ENCODE data around the gene ALG9. TPM values are rescaled to one million over a fixed set of nuclear protein-coding genes. Genes with fewer than 3 reads are reported as not detected.
A peak's percentile ranks its signal among the peaks of the same experiment; 100 is the strongest.

ALG9 gene
- total and polyA plus RNA-seq, 7 donors = 9.6 to 21.9 (median 15.3) TPM

DNA sequence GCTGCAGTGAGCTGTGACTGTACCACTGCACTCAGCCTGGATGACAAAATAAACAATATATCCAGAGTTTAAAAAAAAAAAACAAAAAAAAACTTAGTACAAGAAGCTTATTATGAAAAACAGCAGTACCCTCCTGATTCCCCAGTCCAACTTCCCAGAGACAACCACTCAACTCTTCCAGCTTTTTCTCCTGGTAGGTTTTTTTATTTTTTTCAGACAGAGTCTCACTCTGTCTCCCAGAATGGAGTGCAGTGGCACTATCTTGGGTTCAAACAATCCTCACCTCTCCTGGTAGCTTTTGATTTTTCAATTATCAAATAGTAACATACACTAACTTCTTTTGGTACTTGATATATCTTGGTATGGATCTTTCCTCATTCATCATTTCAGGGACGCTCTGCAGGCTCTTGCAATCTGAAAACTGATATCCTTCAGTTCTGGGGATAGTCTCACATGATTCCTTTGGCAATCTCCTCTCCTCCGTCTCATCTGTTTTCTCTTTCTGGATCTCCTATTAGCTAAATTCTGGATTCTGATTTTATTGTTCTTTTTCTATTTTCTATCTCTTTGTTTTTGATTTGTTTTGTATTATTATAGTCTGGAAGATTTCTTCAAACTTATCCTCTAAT, 44.9 kb downstream of the ALG9 start:
- H3K36me3 ChIP-seq (ENCODE audit: insufficient read depth in 1 of 2, low read depth in 1 of 2) = peaks cover 0 to 9% of the 10 kb centered on the region in 2 donors
- ATAC-seq (peak; percentile 68 to 83 (median 76)), DNase-seq (no peak)
- WGBS, 3 donors = 24 to 46% (median 32%) methylated on average over 2 of the region's 2 CpGs
- H3K4me3 ChIP-seq = no peak overlapping the region
- H3K27me3 ChIP-seq (ENCODE audit: insufficient read depth in 3 of 3, low read length in 2 of 3) = no peaks in the 10 kb centered on the region
- TF ChIP-seq, protein P1, sequence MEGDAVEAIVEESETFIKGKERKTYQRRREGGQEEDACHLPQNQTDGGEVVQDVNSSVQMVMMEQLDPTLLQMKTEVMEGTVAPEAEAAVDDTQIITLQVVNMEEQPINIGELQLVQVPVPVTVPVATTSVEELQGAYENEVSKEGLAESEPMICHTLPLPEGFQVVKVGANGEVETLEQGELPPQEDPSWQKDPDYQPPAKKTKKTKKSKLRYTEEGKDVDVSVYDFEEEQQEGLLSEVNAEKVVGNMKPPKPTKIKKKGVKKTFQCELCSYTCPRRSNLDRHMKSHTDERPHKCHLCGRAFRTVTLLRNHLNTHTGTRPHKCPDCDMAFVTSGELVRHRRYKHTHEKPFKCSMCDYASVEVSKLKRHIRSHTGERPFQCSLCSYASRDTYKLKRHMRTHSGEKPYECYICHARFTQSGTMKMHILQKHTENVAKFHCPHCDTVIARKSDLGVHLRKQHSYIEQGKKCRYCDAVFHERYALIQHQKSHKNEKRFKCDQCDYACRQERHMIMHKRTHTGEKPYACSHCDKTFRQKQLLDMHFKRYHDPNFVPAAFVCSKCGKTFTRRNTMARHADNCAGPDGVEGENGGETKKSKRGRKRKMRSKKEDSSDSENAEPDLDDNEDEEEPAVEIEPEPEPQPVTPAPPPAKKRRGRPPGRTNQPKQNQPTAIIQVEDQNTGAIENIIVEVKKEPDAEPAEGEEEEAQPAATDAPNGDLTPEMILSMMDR (IDR thresholded peaks at IDR 0.05) = no peak
- H3K27ac ChIP-seq = peak overlapping the region; percentile 66
- H3K9me3 ChIP-seq = no peaks in the 10 kb centered on the region
- peaks cover 16% of the 10 kb centered on the region for H3K4me1 ChIP-seq
- intact Hi-C loops (cut with DNase I) = no loop called here

DNA sequence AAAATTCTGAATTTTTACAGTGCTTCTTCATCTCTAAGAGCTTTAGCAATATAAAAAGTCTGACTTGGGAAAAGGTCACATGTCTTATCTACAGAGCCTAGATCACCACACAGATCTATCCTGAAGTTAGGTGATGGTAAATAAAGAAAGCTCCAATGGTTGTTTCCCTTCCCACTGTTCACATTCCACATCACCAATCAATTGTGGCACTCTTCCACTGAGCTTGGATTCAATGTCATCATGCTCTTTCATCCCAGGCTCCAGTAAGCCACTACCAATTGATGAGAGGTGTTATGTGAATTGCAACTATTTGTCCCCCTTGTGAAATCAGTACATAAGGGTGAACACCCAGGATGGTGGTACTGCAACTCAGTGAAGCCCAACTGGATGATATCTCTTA, 47.8 kb downstream of the ALG9 start:
- TF ChIP-seq, protein P1 (IDR thresholded peaks at IDR 0.05) = no peak
- Histone ChIP-seq H3K4me3 (no peak overlapping the region), H3K4me1 (peaks cover 41% of the 10 kb centered on the region), H3K27me3 (ENCODE audit: insufficient read depth in 3 of 3, low read length in 2 of 3) (no peaks in the 10 kb centered on the region), H3K27ac (no peak overlapping the region), H3K36me3 (ENCODE audit: insufficient read depth in 1 of 2, low read depth in 1 of 2) (no peaks in the 10 kb centered on the region), H3K9me3 (no peaks in the 10 kb centered on the region)
- ATAC-seq (no peak), DNase-seq (no peak)
- intact Hi-C loops (cut with DNase I) = no loop called here

DNA sequence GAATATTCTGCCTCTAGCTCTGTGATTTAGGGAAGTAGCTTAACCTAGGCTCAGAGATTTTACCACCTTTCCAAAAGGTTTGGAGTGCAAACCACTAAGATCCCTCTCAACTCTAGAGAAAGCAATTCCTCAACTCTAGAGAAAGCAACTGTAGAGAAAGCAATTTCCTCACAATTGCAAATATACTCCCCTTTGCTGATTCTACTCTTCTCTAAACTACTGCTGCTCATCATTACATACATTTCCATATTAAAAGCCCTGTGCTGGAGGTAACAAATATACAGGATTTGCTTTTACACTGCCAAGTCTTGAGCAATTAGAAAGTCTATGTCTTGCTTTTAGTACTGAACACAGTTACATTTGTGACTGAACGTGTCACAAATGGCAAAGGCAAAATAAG, 48.2 kb downstream of the ALG9 start:
- Histone ChIP-seq H3K36me3 (ENCODE audit: insufficient read depth in 1 of 2, low read depth in 1 of 2) (no peaks in the 10 kb centered on the region), H3K27me3 (ENCODE audit: insufficient read depth in 3 of 3, low read length in 2 of 3) (no peaks in the 10 kb centered on the region), H3K9me3 (no peaks in the 10 kb centered on the region), H3K4me3 (no peak overlapping the region), H3K27ac (peak overlapping the region; percentile 38), H3K4me1 (peaks cover 46% of the 10 kb centered on the region)
- no peak for DNase-seq
- 39 to 71% (median 41%) methylated on average over 1 of the region's 1 CpG for WGBS, 3 donors
- TF ChIP-seq, protein P1 (IDR thresholded peaks at IDR 0.05) = no peak
- no peak for ATAC-seq
- intact Hi-C loops (cut with DNase I) = no loop called here

DNA sequence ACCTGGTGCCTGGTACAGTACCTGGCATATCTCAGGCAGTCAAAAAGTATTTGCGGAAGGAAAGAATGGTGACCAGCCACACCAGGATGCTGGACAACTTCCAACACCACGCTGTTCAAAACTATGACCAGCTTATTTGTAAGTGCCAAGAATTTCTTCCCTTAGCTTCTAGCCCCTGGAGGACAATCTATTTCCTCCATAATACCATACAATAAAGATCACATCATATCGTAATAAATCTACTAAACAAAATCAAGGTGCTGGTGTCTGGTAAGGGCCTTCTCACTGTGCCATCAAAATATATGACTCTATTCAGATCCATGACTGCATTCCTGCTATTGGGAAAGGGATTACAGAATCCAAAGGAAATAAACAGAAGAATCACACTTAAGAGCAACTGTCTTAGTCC, 51.5 kb downstream of the ALG9 start:
- intact Hi-C loops (cut with DNase I) = no loop called here

More for the DNA sequence above, 51.5 kb downstream of the ALG9 start:
- DNase-seq = no peak
- Histone ChIP-seq H3K4me3 (no peak overlapping the region), H3K27ac (peak overlapping the region; percentile 95), H3K9me3 (no peaks in the 10 kb centered on the region), H3K27me3 (ENCODE audit: insufficient read depth in 3 of 3, low read length in 2 of 3) (no peaks in the 10 kb centered on the region), H3K4me1 (peaks cover 32% of the 10 kb centered on the region), H3K36me3 (ENCODE audit: insufficient read depth in 1 of 2, low read depth in 1 of 2) (no peaks in the 10 kb centered on the region)
- ATAC-seq = peak in 1 of 4 donors; percentile 1
- 24 to 27% (median 25%) methylated on average over 3 of the region's 3 CpGs for WGBS, 3 donors
- TF ChIP-seq, protein P1 (IDR thresholded peaks at IDR 0.05) = no peak
